Naive thymus-derived CD4-positive, alpha-beta T cell (primary cell): Measurements from ENCODE around the gene DHCR7. TPM values are rescaled to one million over a fixed set of nuclear protein-coding genes. Genes with fewer than 3 reads are reported as not detected.

Experiments
- ATAC-seq: fragments of 150-1000 bp; cut with Tn5 transposase; 2 replicates; pipeline ENCODE4 v1.10.0; 2021; ENCODE audit warnings: mild to moderate bottlenecking, moderate library complexity
- CTCF ChIA-PET: fragments of 350-600 bp; sonication (Branson Sonifier 250); formaldehyde crosslinking; loops from one replicate; lab custom pipeline; 2021; ENCODE audit warnings: antibody characterized with exemption; lab: Charles Lee
- POLR2A ChIA-PET: fragments of 350-600 bp; sonication (Branson Sonifier 250); formaldehyde crosslinking; loops from one replicate; lab custom pipeline; 2021; ENCODE audit warnings: antibody characterized with exemption, inconsistent platforms; lab: Charles Lee
- DNase-seq, 9 donors: peaks; one replicate each; pipeline versions ENCODE4 v3.0.0 to v3.0.0-alpha.2; 2020 to 2022; ENCODE audit warnings: mixed read lengths in 1 of 9
- H3K27ac ChIP-seq: one replicate; pipeline ENCODE4 v1.7.0; 2013; ENCODE audit warnings: mild to moderate bottlenecking, low read depth, low read length, moderate library complexity
- H3K27me3 ChIP-seq, 2 donors: one replicate each; pipeline ENCODE4 v1.7.0; 2013; ENCODE audit warnings: low read length in 2 of 2, mild to moderate bottlenecking in 2 of 2, moderate library complexity in 2 of 2; ENCODE audit not compliant: control insufficient read depth in 2 of 2, insufficient read depth in 2 of 2
- H3K36me3 ChIP-seq, 3 experiments: 1 replicate in 2 of 3; 2 replicates in 1 of 3; pipeline ENCODE4 v1.7.0; 2013; ENCODE audit warnings: low read length in 3 of 3, mild to moderate bottlenecking in 3 of 3, moderate library complexity in 1 of 3; ENCODE audit not compliant: insufficient read depth in 3 of 3, control insufficient read depth in 2 of 3
- H3K4me1 ChIP-seq, 2 donors: one replicate each; pipeline ENCODE4 v1.7.0; 2013; ENCODE audit warnings: low read length in 2 of 2, mild to moderate bottlenecking in 2 of 2, moderate library complexity in 1 of 2; ENCODE audit not compliant: control insufficient read depth in 2 of 2, insufficient read depth in 2 of 2
- H3K4me3 ChIP-seq: 2 replicates; pipeline ENCODE4 v1.7.0; 2013; ENCODE audit warnings: mild to moderate bottlenecking, low read length
- H3K9me3 ChIP-seq, 3 experiments: 1 replicate in 2 of 3; 2 replicates in 1 of 3; pipeline ENCODE4 v1.7.0; 2013; ENCODE audit warnings: low read length in 3 of 3; ENCODE audit not compliant: control insufficient read depth in 2 of 3
- H3K27ac Mint-ChIP-seq, 9 donors: one replicate each; pipeline ENCODE4 v1.8.0; 2020 to 2022; ENCODE audit warnings: mixed read lengths in 9 of 9, mild to moderate bottlenecking in 8 of 9, moderate library complexity in 5 of 9, inconsistent platforms in 2 of 9
- H3K27me3 Mint-ChIP-seq, 5 donors: one replicate each; pipeline ENCODE4 v1.8.0; 2021 to 2022; ENCODE audit warnings: mixed read lengths in 5 of 5, mild to moderate bottlenecking in 1 of 5
- H3K36me3 Mint-ChIP-seq, 5 donors: one replicate each; pipeline ENCODE4 v1.8.0; 2020 to 2022; ENCODE audit warnings: mixed read lengths in 5 of 5, mild to moderate bottlenecking in 3 of 5, inconsistent platforms in 1 of 5
- H3K4me1 Mint-ChIP-seq, 7 donors: one replicate each; pipeline ENCODE4 v1.8.0; 2020 to 2022; ENCODE audit warnings: mixed read lengths in 7 of 7, mild to moderate bottlenecking in 3 of 7, inconsistent platforms in 1 of 7
- H3K4me3 Mint-ChIP-seq, 10 donors: one replicate each; pipeline ENCODE4 v1.8.0; 2020 to 2022; ENCODE audit warnings: mild to moderate bottlenecking in 10 of 10, mixed read lengths in 10 of 10, moderate library complexity in 6 of 10, inconsistent platforms in 2 of 10
- H3K9me3 Mint-ChIP-seq, 11 donors: one replicate each; pipeline ENCODE4 v1.8.0; 2020 to 2022; ENCODE audit warnings: mixed read lengths in 11 of 11, mild to moderate bottlenecking in 4 of 11, inconsistent platforms in 1 of 11, moderate library complexity in 1 of 11
- intact Hi-C, 2 donors: fragments of 100-400 bp; cut with micrococcal nuclease; formaldehyde crosslinking; loops; one replicate each; pipeline ENCODE4 v1.15.1; 2023
- microRNA-seq: library from miRNA; unstranded; fragments of <30 nt; microRNA quantifications from one replicate; pipeline ENCODE4 v1.2.0, GENCODE V29; 2022; ENCODE audit warnings: borderline microRNAs expressed
- polyA plus RNA-seq, 2 donors: library from polyadenylated mRNA; unstranded; fragments of 300-500 nt; fragmentation: Illumina TruSeq; gene quantifications; one replicate each; pipeline ENCODE4 v1.2.3, GENCODE V29; 2021
- total RNA-seq, 6 experiments: library from RNA in 5 of 6; stranded (reverse) in 5 of 6; gene quantifications; 1 replicate in 5 of 6; 2 replicates in 1 of 6; pipeline ENCODE4 v1.2.3 and lab custom pipeline; 2021 to 2026

Gene DHCR7
- total and polyA plus RNA-seq, 7 experiments from 2014 or later: 14.7 to 46.1 (median 22.2) TPM

GRCh38 chr11:71387200-71387599, 61.0 kb downstream of the DHCR7 start:
- H3K4me1 ChIP-seq: no peaks in the 10 kb centered on the region
- POLR2A ChIA-PET: no interaction called here

GRCh38 chr11:71386202-71386601, 62.0 kb downstream of the DHCR7 start:
- H3K4me1 ChIP-seq: no peaks in the 10 kb centered on the region
- POLR2A ChIA-PET: no interaction called here
- H3K27ac ChIP-seq: no peak overlapping the region
- ATAC-seq (no peak), DNase-seq (no peak)
- H3K9me3 ChIP-seq: no peaks in the 10 kb centered on the region
- intact Hi-C loops: no loop called here
- no peaks in the 10 kb centered on the region for H3K36me3 ChIP-seq
- Mint-ChIP-seq H3K4me3 (no peak overlapping the region), H3K9me3 (peaks cover 0 to 13% (median 1%) of the 10 kb centered on the region in 11 donors), H3K4me1 (peaks cover 0 to 5% (median 0%) of the 10 kb centered on the region in 7 donors), H3K27ac (no peak overlapping the region), H3K27me3 (peaks cover 0 to 35% (median 22%) of the 10 kb centered on the region in 5 donors), H3K36me3 (no peaks in the 10 kb centered on the region)
- H3K27me3 ChIP-seq: no peaks in the 10 kb centered on the region
- CTCF ChIA-PET: no interaction called here
- no peak overlapping the region for H3K4me3 ChIP-seq

More at GRCh38 chr11:71387200-71387599, 61.0 kb downstream of the DHCR7 start:
- H3K27ac Mint-ChIP-seq: no peak overlapping the region
- Histone ChIP-seq H3K36me3 (no peaks in the 10 kb centered on the region), H3K4me3 (no peak overlapping the region), H3K9me3 (no peaks in the 10 kb centered on the region), H3K27ac (no peak overlapping the region), H3K27me3 (no peaks in the 10 kb centered on the region)
- peaks cover under 1 to 29% (median 17%) of the 10 kb centered on the region in 5 donors for H3K27me3 Mint-ChIP-seq
- ATAC-seq (no peak), DNase-seq (no peak)
- peaks cover 0 to 13% (median 0%) of the 10 kb centered on the region in 11 donors for H3K9me3 Mint-ChIP-seq
- H3K36me3 Mint-ChIP-seq: no peaks in the 10 kb centered on the region
- H3K4me3 Mint-ChIP-seq: no peak overlapping the region
- intact Hi-C loops: no loop called here
- CTCF ChIA-PET: interaction anchor here (0.6 kb wide), 1 partner anchor 475 kb away, joined by 3 read pairs; no protein-coding TSS in a partner anchor
- H3K4me1 Mint-ChIP-seq: no peaks in the 10 kb centered on the region

- CTCF ChIA-PET: no interaction called here
- Mint-ChIP-seq H3K4me1 (peaks cover 0 to 5% (median 0%) of the 10 kb centered on the region in 7 donors), H3K36me3 (no peaks in the 10 kb centered on the region), H3K27me3 (peaks cover 0 to 35% (median 22%) of the 10 kb centered on the region in 5 donors), H3K27ac (no peak overlapping the region), H3K4me3 (no peak overlapping the region), H3K9me3 (peaks cover 0 to 16% (median 1%) of the 10 kb centered on the region in 11 donors)
- Histone ChIP-seq H3K36me3 (no peaks in the 10 kb centered on the region), H3K9me3 (no peaks in the 10 kb centered on the region), H3K27me3 (no peaks in the 10 kb centered on the region), H3K4me3 (no peak overlapping the region), H3K4me1 (no peaks in the 10 kb centered on the region), H3K27ac (no peak overlapping the region)
- no peak for DNase-seq
- POLR2A ChIA-PET: no interaction called here
- intact Hi-C loops: no loop called here
- no peak for ATAC-seq
Observed at GRCh38 chr11:71385091-71385490, 63.1 kb downstream of the DHCR7 start.

- H3K27ac ChIP-seq: no peak overlapping the region
- H3K36me3 ChIP-seq: no peaks in the 10 kb centered on the region
- Mint-ChIP-seq H3K27ac (no peak overlapping the region), H3K9me3 (peaks cover 0 to 18% (median 1%) of the 10 kb centered on the region in 11 donors), H3K36me3 (no peaks in the 10 kb centered on the region), H3K4me3 (no peak overlapping the region), H3K27me3 (peaks cover 0 to 39% (median 22%) of the 10 kb centered on the region in 5 donors), H3K4me1 (peaks cover 0 to 5% (median 0%) of the 10 kb centered on the region in 7 donors)
- no peaks in the 10 kb centered on the region for H3K27me3 ChIP-seq
- H3K9me3 ChIP-seq: no peaks in the 10 kb centered on the region
- intact Hi-C loops: no loop called here
- POLR2A ChIA-PET: no interaction called here
- H3K4me1 ChIP-seq: no peaks in the 10 kb centered on the region
- DNase-seq (no peak), ATAC-seq (no peak)
- CTCF ChIA-PET: no interaction called here
- no peak overlapping the region for H3K4me3 ChIP-seq
Observed at GRCh38 chr11:71384561-71384960, 63.6 kb downstream of the DHCR7 start.

Small RNA genes lying within 50 kb of the gene (microRNA-seq; reads per million reads assigned to microRNA genes)
- not detected for gene MIR6754

Other genes starting within 250 kb of the DHCR7 start
- gene SHANK2, start 195.8 kb downstream of the DHCR7 start, total RNA-seq: under 1 TPM in 2 of 5 experiments, not detected in 3; 0.29 to 0.72 TPM
- gene SHANK2, start 195.8 kb downstream of the DHCR7 start, polyA plus RNA-seq: not detected
- gene NADSYN1, start 4.8 kb upstream of the DHCR7 start, total RNA-seq: 100 to 1,000 TPM; 119 to 235 (median 163) TPM
- gene NADSYN1, start 4.8 kb upstream of the DHCR7 start, polyA plus RNA-seq: 10 to 100 TPM; 28.6 to 28.9 TPM
- gene KRTAP5-7, start 78.9 kb upstream of the DHCR7 start, total RNA-seq: under 1 TPM in 2 of 5 experiments, not detected in 3; 0.21 to 0.37 TPM
- not detected for gene KRTAP5-7, start 78.9 kb upstream of the DHCR7 start, polyA plus RNA-seq
- not detected for gene KRTAP5-8, start 89.6 kb upstream of the DHCR7 start, total RNA-seq
- not detected for gene KRTAP5-8, start 89.6 kb upstream of the DHCR7 start, polyA plus RNA-seq
- under 1 TPM in 1 of 5 experiments, not detected in 4; 0.43 TPM for gene KRTAP5-9, start 100.0 kb upstream of the DHCR7 start, total RNA-seq
- not detected for gene KRTAP5-9, start 100.0 kb upstream of the DHCR7 start, polyA plus RNA-seq
- not detected for gene KRTAP5-10, start 117.2 kb upstream of the DHCR7 start, total RNA-seq
- gene KRTAP5-10, start 117.2 kb upstream of the DHCR7 start, polyA plus RNA-seq: not detected
- gene KRTAP5-11, start 134.5 kb upstream of the DHCR7 start, total RNA-seq: not detected
- not detected for gene KRTAP5-11, start 134.5 kb upstream of the DHCR7 start, polyA plus RNA-seq